Mesendoderm (in vitro differentiated cells): ENCODE data around the gene C7orf33.
"Not testable (repeated sequence)": the region's sequence is repeated elsewhere in the genome, so short reads cannot be mapped to it uniquely, and the experiment has no call there.

ENCODE experiments used
- DNase-seq: peaks from one replicate; pipeline ENCODE4 v3.0.0; 2013
- H2AK5ac ChIP-seq: 2 replicates; pipeline ENCODE4 v1.6.1; 2013; ENCODE audit warnings: low read length, inconsistent platforms
- H2BK120ac ChIP-seq: 2 replicates; pipeline ENCODE4 v1.6.1; 2013; ENCODE audit warnings: low read depth, mild to moderate bottlenecking, low read length, moderate library complexity, mixed read lengths
- H2BK15ac ChIP-seq: replicated peaks from 2 replicates; pipeline ENCODE4 v1.6.1; 2013; ENCODE audit warnings: low read depth, mild to moderate bottlenecking, moderate library complexity
- H2BK5ac ChIP-seq: 2 replicates; pipeline ENCODE4 v1.6.1; 2013; ENCODE audit warnings: low read length, inconsistent platforms
- H3K18ac ChIP-seq: 2 replicates; pipeline ENCODE4 v1.6.1; 2013; ENCODE audit warnings: mild to moderate bottlenecking, low read length, mixed read lengths
- H3K23ac ChIP-seq: one replicate; pipeline ENCODE4 v1.6.1; 2013; ENCODE audit warnings: low read length
- H3K27ac ChIP-seq: 2 replicates; pipeline ENCODE4 v1.5.1; 2013; ENCODE audit warnings: low read depth, mild to moderate bottlenecking, inconsistent platforms, low read length, moderate library complexity
- H3K27me3 ChIP-seq: 2 replicates; pipeline ENCODE4 v1.6.1; 2013; ENCODE audit warnings: low read length, control low read depth, mild to moderate bottlenecking, inconsistent platforms; ENCODE audit not compliant: insufficient read depth, poor library complexity
- H3K36me3 ChIP-seq: 2 replicates; pipeline ENCODE4 v1.6.1; 2013; ENCODE audit warnings: low read length, inconsistent platforms; ENCODE audit not compliant: control insufficient read depth, insufficient read depth
- H3K4ac ChIP-seq: one replicate; pipeline ENCODE4 v1.6.1; 2013; ENCODE audit warnings: low read depth, mild to moderate bottlenecking, low read length, moderate library complexity
- H3K4me1 ChIP-seq: 2 replicates; pipeline ENCODE4 v1.6.1; 2013; ENCODE audit warnings: low read depth, low read length, inconsistent platforms; ENCODE audit not compliant: control insufficient read depth
- H3K4me2 ChIP-seq: 2 replicates; pipeline ENCODE4 v1.6.1; 2013; ENCODE audit warnings: low read length
- H3K4me3 ChIP-seq: 2 replicates; pipeline ENCODE4 v1.5.1; 2013; ENCODE audit warnings: mild to moderate bottlenecking, low read length
- H3K56ac ChIP-seq: one replicate; pipeline ENCODE4 v1.6.1; 2013; ENCODE audit warnings: low read length
- H3K79me1 ChIP-seq: 2 replicates; pipeline ENCODE4 v1.6.1; 2013; ENCODE audit warnings: low read length, inconsistent platforms
- H3K79me2 ChIP-seq: 2 replicates; pipeline ENCODE4 v1.6.1; 2013; ENCODE audit warnings: mild to moderate bottlenecking, low read length; ENCODE audit not compliant: control insufficient read depth, insufficient read depth
- H3K9ac ChIP-seq: 2 replicates; pipeline ENCODE4 v1.6.1; 2013; ENCODE audit warnings: low read length, inconsistent platforms
- H4K5ac ChIP-seq: one replicate; pipeline ENCODE4 v1.6.1; 2013; ENCODE audit warnings: low read length
- H4K8ac ChIP-seq: one replicate; pipeline ENCODE4 v1.6.1; 2013; ENCODE audit warnings: low read depth, mild to moderate bottlenecking, control low read depth, low read length, moderate library complexity
- WGBS: extraction: QIAGEN DNeasy Blood & Tissue Kit; methylation state at CpG from one replicate; pipeline ENCODE4 v1.1.7; 2013; ENCODE audit warnings: low lambda C conversion rate, missing lambda C conversion rate; ENCODE audit not compliant: insufficient coverage; ENCODE audit errors: extremely low coverage; 5-methylcytosine and 5-hydroxymethylcytosine counted together

The C7orf33 gene

GRCh38 chr7:148596354-148596753, 5.8 kb downstream of the C7orf33 start:
- not testable (repeated sequence) for H2BK5ac ChIP-seq, H4K5ac ChIP-seq, DNase-seq, H2BK120ac ChIP-seq, H3K79me1 ChIP-seq, H3K27me3 ChIP-seq, H3K79me2 ChIP-seq, H3K36me3 ChIP-seq, H3K27ac ChIP-seq, H3K4me3 ChIP-seq, H3K4me2 ChIP-seq, H3K9ac ChIP-seq, H4K8ac ChIP-seq, H3K23ac ChIP-seq, H2BK15ac ChIP-seq, H3K4me1 ChIP-seq, H3K56ac ChIP-seq, H3K18ac ChIP-seq, H3K4ac ChIP-seq, H2AK5ac ChIP-seq
- WGBS, result no CpG with 5 or more reads among the region's 3 CpGs

- no CpG with 5 or more reads among the region's 3 CpGs for WGBS
- Histone ChIP-seq H3K9ac (no peak overlapping the region), H4K5ac (no peak overlapping the region), H3K79me1 (no peaks in the 10 kb centered on the region), H3K4ac (no peak overlapping the region), H3K36me3 (no peaks in the 10 kb centered on the region), H3K18ac (no peak overlapping the region), H3K79me2 (no peaks in the 10 kb centered on the region), H2BK5ac (no peak overlapping the region), H4K8ac (no peak overlapping the region), H3K4me1 (no peaks in the 10 kb centered on the region), H2BK15ac (no peak overlapping the region), H3K56ac (no peak overlapping the region), H3K27me3 (no peaks in the 10 kb centered on the region), H3K4me2 (no peak overlapping the region), H2BK120ac (no peak overlapping the region), H3K27ac (no peak overlapping the region), H3K23ac (no peak overlapping the region), H3K4me3 (no peak overlapping the region), H2AK5ac (no peak overlapping the region)
- DNase-seq, result no peak
These were observed 7.8 kb downstream of the C7orf33 start for GRCh38 chr7:148598351-148598750.

GRCh38 chr7:148605350-148605749, 14.8 kb downstream of the C7orf33 start:
- Histone ChIP-seq H3K56ac (no peak overlapping the region), H3K23ac (no peak overlapping the region), H3K79me1 (no peaks in the 10 kb centered on the region), H2AK5ac (no peak overlapping the region), H4K5ac (no peak overlapping the region), H3K18ac (no peak overlapping the region), H4K8ac (no peak overlapping the region), H3K79me2 (no peaks in the 10 kb centered on the region), H2BK120ac (no peak overlapping the region), H3K36me3 (no peaks in the 10 kb centered on the region), H3K4me1 (no peaks in the 10 kb centered on the region), H3K27ac (no peak overlapping the region), H2BK5ac (no peak overlapping the region), H3K4ac (no peak overlapping the region), H3K9ac (no peak overlapping the region), H3K4me3 (no peak overlapping the region), H3K27me3 (no peaks in the 10 kb centered on the region), H2BK15ac (no peak overlapping the region), H3K4me2 (no peak overlapping the region)
- no peak for DNase-seq
- no CpG with 5 or more reads among the region's 2 CpGs for WGBS

GRCh38 chr7:148607151-148607661, 16.6 kb downstream of the C7orf33 start:
- Histone ChIP-seq H2AK5ac (no peak overlapping the region), H3K27ac (no peak overlapping the region)
- WGBS, result no CpG with 5 or more reads among the region's 4 CpGs

GRCh38 chr7:148609045-148609725, 18.6 kb downstream of the C7orf33 start:
- Histone ChIP-seq H3K36me3 (no peaks in the 10 kb centered on the region), H2AK5ac (no peak overlapping the region), H2BK15ac (no peak overlapping the region), H3K56ac (no peak overlapping the region), H4K5ac (no peak overlapping the region), H3K79me1 (no peaks in the 10 kb centered on the region), H3K4me1 (no peaks in the 10 kb centered on the region), H3K18ac (no peak overlapping the region), H4K8ac (no peak overlapping the region), H2BK120ac (no peak overlapping the region), H3K4me3 (no peak overlapping the region), H2BK5ac (no peak overlapping the region), H3K27me3 (no peaks in the 10 kb centered on the region), H3K9ac (no peak overlapping the region), H3K23ac (no peak overlapping the region), H3K4me2 (no peak overlapping the region), H3K27ac (no peak overlapping the region), H3K79me2 (no peaks in the 10 kb centered on the region), H3K4ac (no peak overlapping the region)
- no CpG with 5 or more reads among the region's 3 CpGs for WGBS
- no peak for DNase-seq

More at GRCh38 chr7:148607151-148607661, 16.6 kb downstream of the C7orf33 start:
- peak; percentile 85 for DNase-seq
- Histone ChIP-seq H3K27me3 (no peaks in the 10 kb centered on the region), H3K4ac (no peak overlapping the region), H4K5ac (no peak overlapping the region), H4K8ac (no peak overlapping the region), H2BK120ac (no peak overlapping the region), H3K4me2 (no peak overlapping the region), H3K23ac (no peak overlapping the region), H2BK5ac (no peak overlapping the region), H3K36me3 (no peaks in the 10 kb centered on the region), H3K79me1 (no peaks in the 10 kb centered on the region), H3K18ac (no peak overlapping the region), H2BK15ac (no peak overlapping the region), H3K4me3 (no peak overlapping the region), H3K9ac (no peak overlapping the region), H3K56ac (no peak overlapping the region), H3K4me1 (no peaks in the 10 kb centered on the region), H3K79me2 (no peaks in the 10 kb centered on the region)

- no peak overlapping the region for H3K4me3 ChIP-seq
- DNase-seq, result no peak
- H4K8ac ChIP-seq, result no peak overlapping the region
- no peaks in the 10 kb centered on the region for H3K36me3 ChIP-seq
- H2BK15ac ChIP-seq, result no peak overlapping the region
- H3K4me1 ChIP-seq, result no peaks in the 10 kb centered on the region
- no peak overlapping the region for H3K56ac ChIP-seq
- H4K5ac ChIP-seq, result no peak overlapping the region
- H3K79me2 ChIP-seq, result no peaks in the 10 kb centered on the region
- H3K79me1 ChIP-seq, result no peaks in the 10 kb centered on the region
- H3K9ac ChIP-seq, result no peak overlapping the region
- H3K27me3 ChIP-seq, result no peaks in the 10 kb centered on the region
- H2BK5ac ChIP-seq, result no peak overlapping the region
- H3K27ac ChIP-seq, result no peak overlapping the region
- H2BK120ac ChIP-seq, result no peak overlapping the region
- no CpG with 5 or more reads among the region's 4 CpGs for WGBS
- H3K23ac ChIP-seq, result no peak overlapping the region
- H2AK5ac ChIP-seq, result no peak overlapping the region
- no peak overlapping the region for H3K4ac ChIP-seq
- H3K4me2 ChIP-seq, result no peak overlapping the region
- H3K18ac ChIP-seq, result no peak overlapping the region
These were observed 21.1 kb downstream of the C7orf33 start for GRCh38 chr7:148611692-148612091.
